HPDE6-E6E7 (cell line): ENCODE measurements around the gene SH2D3C.

Experiments
- DNase-seq: peaks from one replicate; pipeline ENCODE4 v3.0.0; 2011; ENCODE audit warnings: missing footprints; ENCODE audit errors: extremely low spot score

SH2D3C gene

DNA sequence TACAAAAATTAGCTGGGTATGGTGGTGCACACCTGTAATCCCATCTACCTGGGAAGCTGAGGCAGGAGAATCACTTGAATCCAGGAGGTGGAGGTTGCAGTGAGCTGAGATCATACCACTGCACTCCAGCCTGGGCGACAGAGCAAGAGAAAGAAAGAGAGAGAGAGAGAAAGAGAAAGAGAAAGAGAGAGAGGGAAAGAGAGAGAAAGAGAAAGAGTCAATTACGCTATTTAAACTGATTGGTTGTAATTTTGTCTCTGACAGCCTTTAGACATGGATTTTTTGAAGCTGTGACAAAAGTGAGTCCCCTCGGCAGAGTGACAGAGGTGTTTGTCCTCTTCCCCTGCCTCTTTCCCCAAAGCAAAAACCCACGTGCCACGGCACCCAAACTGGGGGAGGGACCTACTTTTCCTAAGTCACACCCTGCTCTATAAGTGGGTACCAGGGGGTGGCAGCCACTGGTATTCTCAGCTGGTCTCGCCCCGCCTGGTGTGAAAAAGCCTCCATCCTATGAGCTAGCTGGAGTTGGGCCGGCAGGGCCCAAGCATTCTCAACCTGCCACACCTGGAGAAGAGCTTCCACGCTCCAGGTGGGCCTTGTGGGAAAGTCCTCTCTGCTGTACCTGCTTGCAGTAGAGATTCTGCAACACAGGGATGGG, 75.0 kb downstream of the SH2D3C start:
- no peak for DNase-seq

DNA sequence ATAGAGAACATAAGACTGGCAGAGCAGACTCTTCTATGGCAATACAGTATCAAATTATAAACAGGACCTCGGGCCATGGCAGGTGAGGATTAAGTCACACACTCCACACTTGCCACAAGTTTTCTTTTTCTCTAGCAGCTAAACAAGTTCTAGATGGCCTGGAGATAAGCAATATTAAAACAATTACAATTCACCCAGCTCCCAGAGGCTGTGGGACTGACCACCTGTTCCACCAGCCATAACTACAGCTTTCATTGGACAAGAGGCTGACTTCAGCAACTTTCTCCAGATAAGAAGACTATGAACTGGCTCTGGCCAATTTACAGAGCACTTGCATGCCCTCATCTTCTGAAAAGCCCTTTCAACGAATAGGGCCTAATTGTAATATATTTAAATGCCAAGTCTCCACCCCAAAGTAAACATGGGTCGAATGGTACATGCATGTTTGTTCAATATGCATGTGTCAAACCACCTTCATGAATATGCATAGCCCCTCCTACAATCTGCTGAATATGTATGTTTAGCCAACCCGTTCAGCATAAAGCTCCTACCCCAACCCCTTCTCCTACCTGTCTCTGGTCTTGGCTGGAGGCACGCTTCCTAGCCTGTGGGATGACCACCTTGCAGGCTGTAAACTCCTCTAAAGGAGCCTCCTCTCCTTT, 77.7 kb downstream of the SH2D3C start:
- no peak for DNase-seq

GRCh38 chr9:127700140-127700539, 78.3 kb downstream of the SH2D3C start:
- no peak for DNase-seq

DNA sequence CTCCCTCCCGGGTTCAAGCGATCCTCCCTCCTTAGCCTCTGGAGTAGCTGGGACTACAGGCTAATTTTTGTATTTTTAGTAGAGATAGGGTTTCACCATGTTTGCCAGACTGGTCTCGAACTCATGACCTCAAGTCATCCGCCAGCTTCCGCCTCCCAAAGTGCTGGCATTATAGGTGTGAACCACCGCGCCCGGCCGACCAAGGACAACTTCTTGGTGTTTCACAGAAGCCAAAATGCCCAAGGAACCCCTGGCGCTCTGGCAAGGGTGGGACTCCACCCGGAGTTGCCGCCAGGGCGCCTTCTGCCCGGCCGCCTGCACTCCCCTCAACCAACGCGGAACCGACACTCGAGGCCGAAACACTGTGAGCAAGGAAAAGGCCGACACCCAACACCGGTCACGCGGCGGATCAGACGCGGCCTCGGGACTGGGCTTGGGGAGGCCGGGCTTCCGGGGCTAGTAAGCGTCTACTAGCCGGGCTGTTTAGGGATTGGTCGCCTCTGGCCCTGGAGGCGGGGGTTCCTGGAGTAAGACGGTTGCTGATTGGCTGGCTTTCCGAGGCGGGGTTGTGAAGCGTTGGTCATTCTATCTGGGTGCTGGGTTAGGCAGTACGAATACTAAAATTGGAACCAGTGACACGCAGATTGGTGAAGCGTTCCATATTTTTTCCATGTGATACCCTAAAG, 79.3 kb downstream of the SH2D3C start:
- DNase-seq: peak; percentile 98

DNA sequence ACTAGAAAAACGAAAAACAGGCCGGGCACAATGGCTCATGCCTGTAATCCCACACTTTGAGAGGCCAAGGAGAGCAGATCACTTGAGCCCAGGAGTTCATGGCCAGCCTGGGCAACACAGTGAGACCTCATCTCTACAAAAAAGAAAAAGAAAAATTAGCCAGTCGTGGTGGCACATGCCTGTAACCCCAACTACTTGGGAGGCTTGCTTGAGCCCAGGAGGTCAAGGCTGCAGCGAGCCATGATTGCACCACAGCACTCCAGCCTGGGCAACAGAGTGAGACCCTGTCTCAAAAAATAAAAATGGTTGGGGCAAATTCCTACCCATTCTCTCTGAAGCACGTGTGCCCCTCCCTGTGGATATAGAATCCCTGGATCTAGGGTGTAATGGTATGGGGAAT, 80.1 kb downstream of the SH2D3C start:
- no peak for DNase-seq

DNA sequence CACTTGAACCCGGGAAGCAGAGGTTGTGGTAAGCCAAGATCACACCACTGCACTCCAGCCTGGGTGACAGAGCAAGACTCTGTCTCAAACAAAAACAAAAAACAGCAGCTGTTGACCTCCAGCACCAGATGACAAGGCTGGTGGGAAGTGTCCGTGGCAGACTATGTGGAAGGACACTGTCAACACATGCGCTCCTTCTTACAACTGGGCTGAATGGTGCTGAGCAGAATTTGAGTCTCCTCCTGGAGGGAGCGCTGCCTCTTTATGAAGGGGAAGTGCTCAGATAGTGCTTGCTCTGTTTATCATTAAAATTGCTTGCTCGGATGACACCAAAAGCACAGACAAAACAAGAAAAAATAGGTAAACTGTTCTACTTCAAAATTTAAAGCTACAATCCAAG, 80.9 kb downstream of the SH2D3C start:
- DNase-seq: no peak

GRCh38 chr9:127694890-127695720, 83.4 kb downstream of the SH2D3C start:
- DNase-seq: no peak

DNA sequence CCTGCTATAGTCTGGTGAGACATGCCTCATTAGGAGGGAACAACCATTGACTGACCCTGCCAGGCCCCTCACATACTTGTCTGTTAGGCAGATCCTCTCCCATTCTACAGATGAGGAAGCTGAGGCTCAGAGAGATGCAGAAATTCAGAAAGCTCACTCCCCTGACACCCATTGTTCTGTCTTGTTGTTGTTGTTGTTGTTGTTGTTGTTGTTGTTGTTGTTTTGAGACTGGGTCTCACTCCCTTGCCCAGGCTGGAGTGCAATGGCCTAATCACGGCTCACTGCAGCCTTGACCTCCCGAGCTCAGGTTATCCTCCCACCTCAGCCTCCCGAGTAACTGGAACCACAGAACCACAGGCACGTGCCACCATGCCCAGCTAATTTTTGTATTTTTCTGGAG, 84.8 kb downstream of the SH2D3C start:
- no peak for DNase-seq

DNA sequence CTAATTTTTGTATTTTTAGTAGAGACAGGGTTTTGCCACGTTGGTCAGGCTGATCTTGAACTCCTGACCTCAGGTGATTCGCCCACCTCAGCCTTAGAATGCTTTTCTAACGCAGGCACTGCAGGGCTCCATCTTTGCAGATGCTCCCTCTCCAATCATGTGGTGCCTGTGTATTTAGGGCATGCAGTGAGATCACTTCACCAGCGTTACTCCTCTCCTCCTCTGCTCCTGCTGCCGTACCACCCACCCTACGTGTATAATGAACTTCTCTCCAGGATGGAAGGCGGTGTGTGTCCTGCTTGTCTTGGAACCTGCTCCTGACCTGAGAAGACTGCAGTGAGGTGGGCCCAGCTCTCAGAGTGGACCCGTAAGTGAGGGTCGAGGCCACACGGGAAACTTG, 85.3 kb downstream of the SH2D3C start:
- no peak for DNase-seq

- no peak for DNase-seq
Measured at GRCh38 chr9:127692071-127692470, 86.4 kb downstream of the SH2D3C start.

DNA sequence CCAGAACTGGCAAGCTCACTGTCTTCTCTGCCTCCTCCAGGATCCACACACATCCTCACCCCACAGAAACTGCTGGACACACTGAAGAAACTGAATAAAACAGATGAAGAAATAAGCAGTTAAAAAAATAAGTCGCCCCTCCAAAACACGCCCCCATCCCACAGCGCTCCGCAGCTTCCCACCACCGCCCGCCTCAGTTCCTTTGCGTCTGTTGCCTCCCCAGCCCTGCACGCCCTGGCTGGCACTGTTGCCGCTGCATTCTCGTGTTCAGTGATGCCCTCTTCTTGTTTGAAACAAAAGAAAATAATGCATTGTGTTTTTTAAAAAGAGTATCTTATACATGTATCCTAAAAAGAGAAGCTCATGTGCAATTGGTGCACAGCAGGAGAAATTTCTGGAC, 87.7 kb downstream of the SH2D3C start:
- no peak for DNase-seq

DNA sequence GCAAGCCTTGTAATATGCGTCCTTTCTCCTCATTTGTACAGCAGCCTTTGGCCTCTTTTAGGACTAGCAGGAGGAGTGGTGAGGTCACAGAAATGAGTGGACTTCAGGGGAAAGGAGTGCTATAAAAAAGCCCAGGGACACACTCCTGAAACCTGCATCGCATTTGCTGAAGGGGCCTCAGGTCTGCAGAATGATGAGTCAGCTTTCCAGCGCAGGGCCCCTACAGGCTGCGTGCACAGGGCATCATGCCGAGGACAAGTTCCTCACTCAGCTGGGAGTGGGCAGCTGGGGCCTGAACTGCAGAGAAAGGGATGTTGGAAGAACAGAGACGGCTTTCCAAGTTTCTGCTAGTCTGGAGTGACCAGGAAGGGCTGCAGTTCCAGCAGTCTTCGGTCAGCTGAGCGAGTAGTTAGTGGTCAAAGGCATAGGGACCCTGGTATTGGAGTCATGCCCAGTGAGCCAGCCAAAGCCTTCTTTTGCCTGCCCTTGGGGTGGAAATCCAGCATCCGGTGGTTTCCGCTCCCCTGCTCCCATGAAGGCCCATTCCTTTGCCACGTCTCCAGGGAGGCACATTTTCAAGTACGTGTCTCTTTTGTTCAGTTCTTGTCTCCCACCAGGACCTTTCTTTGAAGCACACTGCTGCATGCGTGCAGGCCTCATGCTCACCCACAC, 89.0 kb downstream of the SH2D3C start:
- no peak for DNase-seq
